Measurements from ENCODE around the gene GALNT7. TPM values are rescaled to one million over a fixed set of nuclear protein-coding genes. Genes with fewer than 3 reads are reported as not detected.

Gene GALNT7
- total RNA-seq, 1 donor from 2014 or later, result 36.7 TPM

GRCh38 chr4:173264245-173264644, 95.6 kb downstream of the GALNT7 start:
- no peaks in the 10 kb centered on the region for H3K9me3 Mint-ChIP-seq
- no peaks in the 10 kb centered on the region for H3K36me3 Mint-ChIP-seq
- no peak for TF ChIP-seq CTCF (IDR thresholded peaks at IDR 0.05; ENCODE audit: unreplicated experiment)
- H3K4me1 Mint-ChIP-seq, result peaks cover 21% of the 10 kb centered on the region
- no peak overlapping the region for H3K27ac Mint-ChIP-seq
- H3K27me3 Mint-ChIP-seq (ENCODE audit: low read depth), result no peaks in the 10 kb centered on the region
- H3K4me3 Mint-ChIP-seq, result no peak overlapping the region
- no peak for DNase-seq (ENCODE audit: low spot score in 2 of 2, unreplicated experiment in 2 of 2)

- Mint-ChIP-seq H3K36me3 (no peaks in the 10 kb centered on the region), H3K9me3 (no peaks in the 10 kb centered on the region), H3K27ac (no peak overlapping the region), H3K4me1 (peaks cover 24% of the 10 kb centered on the region), H3K27me3 (ENCODE audit: low read depth) (no peaks in the 10 kb centered on the region), H3K4me3 (no peak overlapping the region)
- no peak for DNase-seq (ENCODE audit: low spot score in 2 of 2, unreplicated experiment in 2 of 2)
- TF ChIP-seq CTCF (IDR thresholded peaks at IDR 0.05; ENCODE audit: unreplicated experiment), result no peak
Observed at GRCh38 chr4:173264684-173265185, 96.1 kb downstream of the GALNT7 start.

DNA sequence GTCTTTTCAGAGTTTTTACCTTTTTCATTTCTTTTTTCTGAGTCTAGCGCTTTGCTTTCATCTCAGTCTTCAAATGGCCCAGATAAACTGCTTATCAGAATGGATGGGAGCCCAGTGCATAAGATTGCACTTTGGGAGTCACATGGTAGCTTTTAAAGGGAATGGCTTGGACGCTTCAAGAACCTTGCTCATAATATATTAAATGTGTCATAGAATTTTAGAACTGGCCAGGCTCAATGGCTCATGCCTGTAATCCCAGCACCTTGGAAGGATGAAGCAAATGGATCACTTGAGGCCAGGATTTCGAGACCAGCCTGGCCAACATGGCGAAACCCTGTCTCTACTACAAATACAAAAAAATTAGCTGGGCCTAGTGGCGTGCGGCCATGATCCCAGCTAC, 97.1 kb downstream of the GALNT7 start:
- Mint-ChIP-seq H3K9me3 (no peaks in the 10 kb centered on the region), H3K4me1 (peaks cover 35% of the 10 kb centered on the region), H3K36me3 (no peaks in the 10 kb centered on the region), H3K27ac (peak overlapping the region; percentile 67), H3K27me3 (ENCODE audit: low read depth) (no peaks in the 10 kb centered on the region), H3K4me3 (no peak overlapping the region)
- no peak for DNase-seq (ENCODE audit: low spot score in 2 of 2, unreplicated experiment in 2 of 2)
- TF ChIP-seq CTCF (IDR thresholded peaks at IDR 0.05; ENCODE audit: unreplicated experiment), result no peak

- no peak for TF ChIP-seq CTCF (IDR thresholded peaks at IDR 0.05; ENCODE audit: unreplicated experiment)
- DNase-seq (ENCODE audit: low spot score in 2 of 2, unreplicated experiment in 2 of 2), result no peak
- no peaks in the 10 kb centered on the region for H3K36me3 Mint-ChIP-seq
- H3K4me3 Mint-ChIP-seq, result no peak overlapping the region
- no peak overlapping the region for H3K27ac Mint-ChIP-seq
- peaks cover 39% of the 10 kb centered on the region for H3K4me1 Mint-ChIP-seq
- no peaks in the 10 kb centered on the region for H3K27me3 Mint-ChIP-seq (ENCODE audit: low read depth)
- no peaks in the 10 kb centered on the region for H3K9me3 Mint-ChIP-seq
Observed at GRCh38 chr4:173267711-173268110, 99.1 kb downstream of the GALNT7 start.

- Mint-ChIP-seq H3K27me3 (ENCODE audit: low read depth) (no peaks in the 10 kb centered on the region), H3K36me3 (peaks cover 4% of the 10 kb centered on the region), H3K4me1 (peaks cover 34% of the 10 kb centered on the region), H3K9me3 (peaks cover 5% of the 10 kb centered on the region), H3K4me3 (no peak overlapping the region), H3K27ac (no peak overlapping the region)
- no peak for TF ChIP-seq CTCF (IDR thresholded peaks at IDR 0.05; ENCODE audit: unreplicated experiment)
- DNase-seq (ENCODE audit: low spot score in 2 of 2, unreplicated experiment in 2 of 2), result no peak
Observed at GRCh38 chr4:173269280-173269679, 100.7 kb downstream of the GALNT7 start.
